ENCODE measurements around the gene CAMTA2.

- no peak for TF ChIP-seq CTCF (IDR thresholded peaks at IDR 0.05; ENCODE audit: insufficient read depth, low read depth, low read length)
- no peak for TF ChIP-seq EZH2 (IDR thresholded peaks at IDR 0.05; ENCODE audit: insufficient read depth, low read length)
These were observed 55.5 kb downstream of the CAMTA2 start, which contains the start of gene GP1BA for GRCh38 chr17:4931963-4932362.
